HG02970 (cell line): ENCODE measurements around the gene PDX1.

ENCODE experiments used
- ATAC-seq: cut with Tn5 transposase; IDR thresholded peaks from one replicate; pipeline ENCODE4 v1.9.1; 2021; ENCODE audit warnings: mild to moderate bottlenecking, moderate library complexity, moderate number of reproducible peaks; ENCODE audit not compliant: unreplicated experiment, low FRiP score

The PDX1 gene

DNA sequence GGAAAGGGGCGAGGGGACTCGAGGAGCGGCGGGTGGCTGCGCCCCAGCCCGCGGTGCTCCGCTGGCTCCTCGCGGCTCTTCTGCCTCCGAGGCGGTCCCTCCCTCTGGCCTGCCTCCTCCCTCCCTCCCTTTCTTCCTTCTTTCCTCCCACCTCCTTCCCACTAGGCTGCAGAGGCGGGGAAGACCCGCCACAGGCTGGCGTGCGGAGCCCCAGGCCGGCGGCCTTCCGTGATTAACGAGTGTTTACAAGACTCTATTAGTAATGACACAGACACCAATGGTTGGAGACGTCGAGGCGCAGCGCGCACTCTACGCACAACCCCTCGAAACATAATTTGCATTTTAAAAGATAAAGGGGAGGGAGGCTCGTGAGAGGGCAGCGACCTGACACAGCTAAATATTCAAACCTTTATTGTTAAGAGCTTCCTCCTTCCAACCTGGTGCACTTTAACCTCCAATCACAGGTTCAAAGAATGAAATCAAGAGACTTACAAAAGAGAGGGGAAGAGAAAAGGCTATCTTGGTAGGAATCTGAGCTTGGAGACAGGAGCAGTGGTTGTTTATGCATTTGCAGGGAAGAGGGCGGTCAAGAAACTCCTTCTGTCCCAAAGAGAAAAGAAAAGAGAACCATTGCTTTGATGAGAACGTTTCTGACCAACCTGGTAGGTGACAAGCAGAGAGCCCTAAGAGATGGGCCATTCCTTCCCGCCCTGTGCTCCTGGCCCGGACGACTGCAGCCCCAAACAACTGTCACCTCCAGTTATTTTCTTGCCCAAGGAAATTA lies 49.5 kb downstream of the PDX1 start, which contains the start of gene CDX2:
TSS of gene CDX2 (minus strand) at position 234 of the 784 bp plus-strand sequence. CDS start 309 bp downstream, outside the sequence.
- ATAC-seq, result no peak

DNA sequence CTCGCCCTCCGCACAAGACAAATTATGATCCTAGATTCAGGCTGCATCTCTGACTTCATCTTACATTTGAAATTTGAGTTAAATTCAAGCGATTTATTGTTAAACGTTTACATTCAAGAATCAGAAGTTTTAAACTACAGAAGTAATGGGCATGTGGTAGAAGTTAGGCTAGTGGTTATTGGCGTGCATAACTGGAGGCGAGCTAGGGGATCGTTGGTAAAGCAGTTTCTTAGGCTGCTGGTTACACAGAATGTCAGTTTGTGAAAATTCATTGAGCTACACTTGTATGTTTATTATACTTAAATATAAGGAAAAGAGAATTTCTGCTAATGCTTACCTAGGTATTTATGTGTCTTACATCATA lies 50.0 kb downstream of the PDX1 start:
- no peak for ATAC-seq

DNA sequence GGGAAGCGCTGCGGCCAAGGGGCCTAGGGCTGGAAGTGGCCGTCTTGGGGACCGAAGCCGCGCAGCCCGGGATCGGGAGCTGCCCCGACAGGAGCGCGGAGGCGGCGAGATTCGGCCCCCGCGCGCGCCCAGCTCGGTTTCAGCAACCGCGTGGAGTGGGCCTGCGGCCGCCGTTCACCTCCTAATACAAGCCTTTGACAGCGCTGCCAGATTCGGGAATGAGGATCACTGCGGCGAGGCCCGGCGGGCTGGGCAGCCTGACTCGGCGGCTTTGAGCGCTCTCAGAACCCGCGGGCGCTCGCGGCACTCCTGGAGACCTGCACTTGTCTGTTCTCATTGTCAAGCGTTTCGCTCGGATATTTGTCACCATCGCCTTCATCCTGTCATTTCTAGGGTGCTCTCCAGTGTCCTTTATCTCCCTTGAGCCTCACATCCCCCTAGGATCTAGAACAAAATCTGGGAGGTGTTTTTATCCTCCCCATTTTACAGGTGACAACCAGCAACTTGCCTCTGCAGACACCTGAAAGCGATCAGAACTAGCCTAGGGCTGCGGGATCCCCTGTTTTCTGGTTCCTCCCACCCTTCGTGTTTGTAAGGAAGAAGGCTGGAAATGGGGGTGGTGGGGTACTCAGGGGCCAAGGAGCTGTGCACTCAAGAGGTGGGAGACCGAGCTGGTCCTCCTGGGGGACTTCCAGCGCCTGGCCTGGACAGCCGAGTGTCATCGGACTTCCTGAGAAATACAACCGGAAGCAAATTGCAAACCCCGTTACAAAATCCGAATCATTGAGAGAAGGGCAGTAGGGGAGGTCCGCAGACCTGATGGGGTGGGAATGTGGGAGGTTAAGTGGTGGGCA lies 50.8 kb downstream of the PDX1 start:
- ATAC-seq, result no peak

DNA sequence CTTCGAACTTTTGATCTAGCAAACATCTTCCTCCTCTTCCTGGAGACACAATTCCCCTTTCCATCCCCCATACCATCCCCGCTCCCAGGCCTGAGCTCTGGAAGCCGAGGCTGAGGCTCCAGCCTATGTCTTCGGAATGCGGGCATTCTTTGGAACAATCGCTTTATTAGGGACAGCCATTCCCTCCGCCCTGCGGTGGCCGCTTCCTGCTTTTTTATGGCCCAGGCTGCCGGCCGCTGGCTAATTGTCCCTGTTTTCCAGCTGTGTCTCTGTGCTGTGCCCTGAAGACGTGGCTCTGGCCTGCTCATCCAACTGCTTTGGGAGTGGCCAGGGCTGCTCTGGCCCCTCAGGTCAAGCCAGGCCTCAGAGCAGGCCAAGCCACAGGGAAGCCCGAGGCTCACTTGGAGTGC lies 51.4 kb downstream of the PDX1 start:
- ATAC-seq, result no peak

DNA sequence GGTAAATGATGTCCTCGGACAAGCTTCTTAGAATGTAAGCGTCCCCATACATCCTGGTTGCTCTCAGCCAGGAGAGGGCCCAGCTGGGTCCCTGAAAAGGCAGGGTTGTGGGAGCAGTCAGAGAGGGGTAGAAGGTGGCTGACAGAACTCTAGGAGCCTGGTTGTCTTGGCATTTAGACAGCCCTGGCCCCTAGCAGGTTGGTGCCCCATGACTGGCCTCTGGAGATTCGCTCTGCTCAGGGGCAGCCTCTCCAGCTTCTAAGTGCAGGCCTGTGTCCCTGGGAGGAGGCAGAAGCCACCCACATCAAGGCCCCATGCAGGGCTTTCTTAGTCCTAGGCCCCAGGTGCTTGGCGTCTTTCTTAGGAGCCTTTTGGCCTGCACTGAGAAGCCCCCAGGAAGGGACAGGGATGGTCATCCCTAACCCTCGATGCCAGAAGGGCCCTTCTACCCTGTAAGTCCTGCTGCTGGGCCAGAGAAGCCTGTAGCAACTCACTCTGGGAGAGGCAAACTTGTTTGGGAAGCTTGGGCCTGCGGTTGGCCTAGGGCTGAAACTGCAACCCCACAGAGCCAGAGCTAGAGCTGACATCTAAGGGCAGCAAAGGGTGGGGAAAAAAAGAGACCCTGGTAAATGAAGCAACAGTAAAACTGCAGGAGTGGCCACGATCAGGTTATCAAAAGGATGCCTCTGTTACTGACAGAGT lies 52.1 kb downstream of the PDX1 start:
- ATAC-seq, result no peak

DNA sequence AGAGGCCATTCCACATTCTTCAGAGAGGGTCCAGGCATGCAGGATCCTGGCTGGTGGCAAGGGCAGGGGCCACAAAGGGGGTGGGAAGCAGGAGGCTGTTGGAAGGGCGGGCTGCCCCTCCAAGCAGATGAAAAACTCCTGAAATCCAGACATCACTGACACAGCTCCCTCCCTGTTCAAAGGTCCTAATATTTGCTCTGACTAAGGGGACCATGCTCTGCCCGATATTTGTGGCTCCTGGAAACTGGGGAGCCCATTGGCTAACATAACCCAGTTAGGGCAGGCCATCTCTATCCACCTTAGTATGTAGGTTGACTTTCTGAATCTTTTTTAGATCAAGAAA lies 52.6 kb downstream of the PDX1 start:
- ATAC-seq, result no peak

DNA sequence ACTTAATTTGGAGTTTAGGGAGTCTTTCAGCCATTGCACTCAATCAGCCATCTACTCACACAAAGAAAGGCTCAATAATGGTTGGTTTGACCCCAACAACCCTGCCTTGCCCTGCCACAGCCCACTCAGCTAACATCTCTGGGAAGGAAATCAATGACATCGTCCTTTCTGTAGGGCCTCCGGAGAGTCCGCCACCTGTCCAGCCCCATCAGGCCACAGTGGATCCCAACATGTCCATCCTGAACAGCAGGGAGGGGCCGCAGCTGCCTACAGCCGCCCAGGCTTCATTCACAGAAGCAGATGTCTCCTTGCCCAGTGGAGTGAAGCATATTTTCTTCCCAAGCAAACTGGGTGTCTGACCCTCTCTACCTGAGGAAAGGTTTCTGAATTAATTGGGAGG lies 53.5 kb downstream of the PDX1 start:
- ATAC-seq, result no peak

DNA sequence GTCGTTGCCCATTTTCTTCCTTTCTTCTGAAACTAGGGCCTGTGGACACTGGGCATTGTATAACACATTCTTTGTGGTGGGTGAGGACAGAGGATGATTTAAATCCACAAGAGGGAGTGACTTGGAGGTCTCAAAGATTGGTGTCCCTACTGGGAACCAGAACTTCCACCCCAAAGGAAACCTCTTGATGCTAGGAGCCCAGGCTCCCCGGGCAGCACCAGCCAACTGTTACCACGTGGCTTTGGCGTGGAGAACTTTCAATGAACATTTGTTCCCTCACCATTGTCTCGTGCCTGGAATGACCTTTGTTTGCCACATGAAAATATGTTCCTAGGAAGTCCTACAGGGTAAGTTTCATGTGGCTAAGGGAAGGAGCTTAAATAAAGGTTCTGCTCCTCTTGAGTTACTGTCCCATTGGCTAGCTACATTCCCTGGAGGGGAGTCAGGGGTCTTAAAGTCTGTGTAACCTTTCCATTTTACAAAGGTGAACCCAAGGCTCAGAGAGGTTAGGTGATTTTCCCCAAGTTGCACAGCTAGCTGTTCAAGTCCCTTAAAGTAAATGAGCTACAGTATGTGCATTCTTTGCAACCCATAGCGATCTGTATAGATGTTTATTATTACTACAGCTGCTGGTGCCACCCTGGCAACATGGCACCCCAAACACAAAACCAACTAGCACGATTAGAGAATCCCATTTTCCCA lies 54.3 kb downstream of the PDX1 start:
- no peak for ATAC-seq
